ENCODE results near the gene USPL1.
"Not testable (repeated sequence)": the region's sequence is repeated elsewhere in the genome, so short reads cannot be mapped to it uniquely, and the experiment has no call there.

The USPL1 gene

GRCh38 chr13:30587739-30588138 is 30.0 kb upstream of the USPL1 start:
- no peaks in the 10 kb centered on the region for H3K9me3 ChIP-seq (ENCODE audit: insufficient read depth, low read depth, low read length)
- no peak overlapping the region for H3K4me3 ChIP-seq (ENCODE audit: low read length)
- no peak overlapping the region for H3K27ac ChIP-seq (ENCODE audit: low read length)
- H3K4me1 ChIP-seq (ENCODE audit: insufficient read depth, low read length): no peaks in the 10 kb centered on the region
- H3K9ac ChIP-seq (ENCODE audit: low read depth, low read length): no peak overlapping the region
- no peaks in the 10 kb centered on the region for H3K36me3 ChIP-seq (ENCODE audit: insufficient read depth, low read depth, low read length)
- no peaks in the 10 kb centered on the region for H3K27me3 ChIP-seq (ENCODE audit: insufficient read depth, low read length)

GRCh38 chr13:30593001-30593400 is 24.7 kb upstream of the USPL1 start:
- no peaks in the 10 kb centered on the region for H3K9me3 ChIP-seq (ENCODE audit: insufficient read depth, low read depth, low read length)
- no peak overlapping the region for H3K4me3 ChIP-seq (ENCODE audit: low read length)
- no peak overlapping the region for H3K9ac ChIP-seq (ENCODE audit: low read depth, low read length)
- H3K4me1 ChIP-seq (ENCODE audit: insufficient read depth, low read length): no peaks in the 10 kb centered on the region
- H3K27ac ChIP-seq (ENCODE audit: low read length): no peak overlapping the region
- H3K27me3 ChIP-seq (ENCODE audit: insufficient read depth, low read length): no peaks in the 10 kb centered on the region
- H3K36me3 ChIP-seq (ENCODE audit: insufficient read depth, low read depth, low read length): no peaks in the 10 kb centered on the region

- Histone ChIP-seq H3K4me1 (ENCODE audit: insufficient read depth, low read length) (no peaks in the 10 kb centered on the region), H3K4me3 (ENCODE audit: low read length) (no peak overlapping the region), H3K36me3 (ENCODE audit: insufficient read depth, low read depth, low read length) (no peaks in the 10 kb centered on the region), H3K9me3 (ENCODE audit: insufficient read depth, low read depth, low read length) (no peaks in the 10 kb centered on the region), H3K27me3 (ENCODE audit: insufficient read depth, low read length) (no peaks in the 10 kb centered on the region), H3K27ac (ENCODE audit: low read length) (no peak overlapping the region), H3K9ac (ENCODE audit: low read depth, low read length) (no peak overlapping the region)
These were observed 17.2 kb upstream of the USPL1 start for GRCh38 chr13:30600496-30600895.

GRCh38 chr13:30601836-30602235 is 15.9 kb upstream of the USPL1 start:
- no peaks in the 10 kb centered on the region for H3K9me3 ChIP-seq (ENCODE audit: insufficient read depth, low read depth, low read length)
- H3K27ac ChIP-seq (ENCODE audit: low read length): no peak overlapping the region
- H3K27me3 ChIP-seq (ENCODE audit: insufficient read depth, low read length): no peaks in the 10 kb centered on the region
- H3K4me3 ChIP-seq (ENCODE audit: low read length): no peak overlapping the region
- no peak overlapping the region for H3K9ac ChIP-seq (ENCODE audit: low read depth, low read length)
- no peaks in the 10 kb centered on the region for H3K4me1 ChIP-seq (ENCODE audit: insufficient read depth, low read length)
- no peaks in the 10 kb centered on the region for H3K36me3 ChIP-seq (ENCODE audit: insufficient read depth, low read depth, low read length)

GRCh38 chr13:30605052-30605451 is 12.7 kb upstream of the USPL1 start:
- Histone ChIP-seq H3K36me3 (ENCODE audit: insufficient read depth, low read depth, low read length) (no peaks in the 10 kb centered on the region), H3K27me3 (ENCODE audit: insufficient read depth, low read length) (no peaks in the 10 kb centered on the region), H3K9ac (ENCODE audit: low read depth, low read length) (no peak overlapping the region), H3K9me3 (ENCODE audit: insufficient read depth, low read depth, low read length) (no peaks in the 10 kb centered on the region), H3K4me3 (ENCODE audit: low read length) (no peak overlapping the region), H3K4me1 (ENCODE audit: insufficient read depth, low read length) (no peaks in the 10 kb centered on the region; the same call in 1 of the 2 replicates), H3K27ac (ENCODE audit: low read length) (no peak overlapping the region)

- not testable (repeated sequence) for H3K9ac ChIP-seq (ENCODE audit: low read depth, low read length)
These were observed 10.5 kb upstream of the USPL1 start for GRCh38 chr13:30607186-30607585.

GRCh38 chr13:30607908-30608307 is 9.8 kb upstream of the USPL1 start:
- H3K4me1 ChIP-seq (ENCODE audit: insufficient read depth, low read length): no peaks in the 10 kb centered on the region; the same call in 1 of the 2 replicates
- no peak overlapping the region for H3K4me3 ChIP-seq (ENCODE audit: low read length)
- no peaks in the 10 kb centered on the region for H3K36me3 ChIP-seq (ENCODE audit: insufficient read depth, low read depth, low read length)
- no peaks in the 10 kb centered on the region for H3K9me3 ChIP-seq (ENCODE audit: insufficient read depth, low read depth, low read length)
- no peak overlapping the region for H3K9ac ChIP-seq (ENCODE audit: low read depth, low read length)
- H3K27ac ChIP-seq (ENCODE audit: low read length): no peak overlapping the region
- H3K27me3 ChIP-seq (ENCODE audit: insufficient read depth, low read length): no peaks in the 10 kb centered on the region

More at GRCh38 chr13:30607186-30607585, 10.5 kb upstream of the USPL1 start:
- not testable (repeated sequence) for H3K27me3 ChIP-seq (ENCODE audit: insufficient read depth, low read length); H3K9me3 ChIP-seq (ENCODE audit: insufficient read depth, low read depth, low read length); H3K27ac ChIP-seq (ENCODE audit: low read length); H3K4me3 ChIP-seq (ENCODE audit: low read length); H3K36me3 ChIP-seq (ENCODE audit: insufficient read depth, low read depth, low read length); H3K4me1 ChIP-seq (ENCODE audit: insufficient read depth, low read length)

GRCh38 chr13:30608364-30608763 is 9.4 kb upstream of the USPL1 start:
- no peaks in the 10 kb centered on the region for H3K36me3 ChIP-seq (ENCODE audit: insufficient read depth, low read depth, low read length)
- H3K27ac ChIP-seq (ENCODE audit: low read length): no peak overlapping the region
- H3K4me3 ChIP-seq (ENCODE audit: low read length): no peak overlapping the region
- H3K4me1 ChIP-seq (ENCODE audit: insufficient read depth, low read length): no peaks in the 10 kb centered on the region; the same call in 1 of the 2 replicates
- no peak overlapping the region for H3K9ac ChIP-seq (ENCODE audit: low read depth, low read length)
- H3K9me3 ChIP-seq (ENCODE audit: insufficient read depth, low read depth, low read length): no peaks in the 10 kb centered on the region
- H3K27me3 ChIP-seq (ENCODE audit: insufficient read depth, low read length): no peaks in the 10 kb centered on the region

- H3K27me3 ChIP-seq (ENCODE audit: insufficient read depth, low read length): no peaks in the 10 kb centered on the region
- peaks cover under 1% of the 10 kb centered on the region for H3K4me1 ChIP-seq (ENCODE audit: insufficient read depth, low read length)
- no peak overlapping the region for H3K27ac ChIP-seq (ENCODE audit: low read length)
- H3K4me3 ChIP-seq (ENCODE audit: low read length): no peak overlapping the region
- no peaks in the 10 kb centered on the region for H3K36me3 ChIP-seq (ENCODE audit: insufficient read depth, low read depth, low read length)
- no peak overlapping the region for H3K9ac ChIP-seq (ENCODE audit: low read depth, low read length)
- no peaks in the 10 kb centered on the region for H3K9me3 ChIP-seq (ENCODE audit: insufficient read depth, low read depth, low read length)
These were observed 7.4 kb upstream of the USPL1 start for GRCh38 chr13:30610311-30610710.

GRCh38 chr13:30615481-30615865 is 2.2 kb upstream of the USPL1 start:
- Histone ChIP-seq H3K9ac (ENCODE audit: low read depth, low read length) (peak overlapping the region; percentile 97), H3K9me3 (ENCODE audit: insufficient read depth, low read depth, low read length) (no peaks in the 10 kb centered on the region), H3K27me3 (ENCODE audit: insufficient read depth, low read length) (no peaks in the 10 kb centered on the region), H3K36me3 (ENCODE audit: insufficient read depth, low read depth, low read length) (no peaks in the 10 kb centered on the region), H3K4me3 (ENCODE audit: low read length) (peak overlapping the region; percentile 88), H3K27ac (ENCODE audit: low read length) (peak overlapping the region; percentile 17), H3K4me1 (ENCODE audit: insufficient read depth, low read length) (peaks cover 19% of the 10 kb centered on the region)

GRCh38 chr13:30615866-30616541 is 1.7 kb upstream of the USPL1 start:
- H3K9ac ChIP-seq (ENCODE audit: low read depth, low read length): peak overlapping the region; percentile 97
- no peaks in the 10 kb centered on the region for H3K9me3 ChIP-seq (ENCODE audit: insufficient read depth, low read depth, low read length)
- H3K27ac ChIP-seq (ENCODE audit: low read length): peak overlapping the region; percentile 17
- peaks cover under 1% of the 10 kb centered on the region; the same call in 1 of the 2 replicates for H3K36me3 ChIP-seq (ENCODE audit: insufficient read depth, low read depth, low read length)
- H3K4me3 ChIP-seq (ENCODE audit: low read length): peak overlapping the region; percentile 88
- peaks cover 19% of the 10 kb centered on the region for H3K4me1 ChIP-seq (ENCODE audit: insufficient read depth, low read length)
- no peaks in the 10 kb centered on the region for H3K27me3 ChIP-seq (ENCODE audit: insufficient read depth, low read length)

GRCh38 chr13:30616927-30617314 is 799 bp upstream of the USPL1 start:
- Histone ChIP-seq H3K4me3 (ENCODE audit: low read length) (peak overlapping the region; percentile 88), H3K4me1 (ENCODE audit: insufficient read depth, low read length) (peaks cover 19% of the 10 kb centered on the region), H3K27ac (ENCODE audit: low read length) (peak overlapping the region; percentile 94)

More at GRCh38 chr13:30616927-30617314, 799 bp upstream of the USPL1 start:
- H3K9ac ChIP-seq (ENCODE audit: low read depth, low read length): peak overlapping the region; percentile 97
- H3K36me3 ChIP-seq (ENCODE audit: insufficient read depth, low read depth, low read length): peaks cover 4% of the 10 kb centered on the region
- no peaks in the 10 kb centered on the region for H3K9me3 ChIP-seq (ENCODE audit: insufficient read depth, low read depth, low read length)
- no peaks in the 10 kb centered on the region for H3K27me3 ChIP-seq (ENCODE audit: insufficient read depth, low read length)

All from iPS-20b (cell line).